HG02870 (cell line): ENCODE results near the gene PICALM.
"Not testable (repeated sequence)": the region's sequence is repeated elsewhere in the genome, so short reads cannot be mapped to it uniquely, and the experiment has no call there.

Source experiments
- ATAC-seq: cut with Tn5 transposase; IDR thresholded peaks from one replicate; pipeline ENCODE4 v1.9.1; 2021; ENCODE audit warnings: mild to moderate bottlenecking, moderate library complexity; ENCODE audit not compliant: unreplicated experiment

PICALM gene

DNA sequence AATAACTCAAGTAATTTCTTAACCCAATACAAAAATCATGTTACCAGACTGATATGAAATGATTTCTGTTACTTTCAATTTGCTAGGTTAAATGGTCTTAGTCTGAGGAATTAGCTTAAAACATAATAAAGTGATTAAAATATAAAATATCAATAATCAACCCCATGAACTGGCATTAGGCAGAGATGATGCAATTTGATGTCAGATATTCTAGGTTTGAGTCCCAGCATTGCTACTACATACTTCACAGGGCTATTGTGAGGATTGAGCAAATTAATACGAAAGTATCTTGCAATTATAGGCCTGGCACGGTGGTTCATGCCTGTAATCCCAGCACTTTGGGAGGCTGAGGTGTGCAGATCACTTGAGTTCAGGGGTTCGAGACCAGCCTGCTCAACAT lies 66.5 kb downstream of the PICALM start:
- ATAC-seq: no peak

DNA sequence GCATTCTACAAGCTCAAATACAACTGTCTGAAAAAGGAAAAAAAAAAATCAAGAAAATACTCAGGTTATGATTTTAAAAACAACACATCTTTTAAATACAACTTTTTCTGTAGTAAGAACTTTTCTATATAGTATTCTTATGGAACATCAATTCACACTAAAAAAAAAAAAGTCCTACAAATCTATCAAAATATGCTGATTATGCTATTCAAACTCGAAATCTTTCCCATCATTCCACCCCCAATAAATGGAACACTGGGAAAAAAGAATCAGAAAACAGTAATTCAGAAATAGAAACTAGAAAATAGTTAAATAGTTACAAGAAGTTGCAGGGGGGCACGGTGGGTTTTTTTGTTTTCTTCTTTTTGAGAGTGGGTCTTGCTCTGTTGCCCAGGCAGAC lies 77.4 kb downstream of the PICALM start:
- ATAC-seq: no peak

DNA sequence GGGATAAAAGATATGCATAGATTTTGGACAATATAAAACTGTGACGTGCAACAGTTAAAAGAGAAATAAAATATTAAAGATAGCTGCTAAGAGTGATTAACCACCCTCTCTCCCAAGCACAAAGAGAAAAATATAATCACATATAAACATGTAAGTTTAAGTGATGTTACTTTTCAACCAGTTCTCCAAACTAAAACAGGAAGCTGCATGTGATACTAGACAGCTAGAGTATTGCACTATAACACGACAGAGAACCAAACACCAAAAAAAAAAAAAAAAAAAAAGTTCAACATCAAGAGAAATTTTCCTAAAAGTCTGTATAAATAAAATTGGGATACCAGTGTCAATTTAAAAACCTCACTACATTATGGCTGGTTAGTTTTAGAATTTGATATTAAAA lies 79.1 kb downstream of the PICALM start:
- ATAC-seq: no peak

DNA sequence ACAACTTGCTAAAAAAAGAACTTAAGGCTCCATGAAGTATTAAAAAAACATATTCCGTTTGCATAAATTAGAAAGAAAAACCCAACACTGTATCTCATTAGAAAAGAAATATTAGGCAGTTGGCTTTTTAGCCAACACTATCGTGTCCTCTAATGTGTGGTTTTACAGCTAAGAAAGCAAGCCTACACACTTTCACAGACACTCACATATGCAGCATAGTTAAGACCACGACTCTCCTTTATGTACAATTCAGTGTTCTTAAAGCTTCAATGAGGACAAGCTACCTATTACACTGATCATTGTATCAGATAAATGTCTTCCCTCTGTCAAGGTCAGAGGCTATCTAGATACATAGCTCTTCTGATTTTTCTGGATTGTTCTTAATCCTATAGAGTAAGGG lies 80.1 kb downstream of the PICALM start:
- ATAC-seq: no peak

DNA sequence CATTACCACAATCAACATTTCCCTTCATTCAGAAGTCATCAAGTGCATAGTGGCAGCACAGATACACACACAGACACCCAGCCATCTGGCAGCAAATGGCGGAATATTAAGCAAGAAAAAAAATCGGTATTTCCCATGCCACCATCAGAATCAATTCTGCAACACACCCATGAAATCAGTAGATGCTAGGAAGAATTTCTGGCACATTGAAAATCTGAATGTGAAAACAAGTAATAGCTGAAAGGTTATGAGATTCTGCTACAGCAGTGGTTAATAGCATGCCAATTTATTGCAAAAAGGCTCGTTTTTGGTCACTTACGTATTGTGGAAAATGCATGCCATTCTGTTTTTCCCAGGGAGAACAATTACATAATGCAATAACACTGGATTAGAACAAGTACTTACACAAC lies 91.1 kb downstream of the PICALM start:
- no peak for ATAC-seq

DNA sequence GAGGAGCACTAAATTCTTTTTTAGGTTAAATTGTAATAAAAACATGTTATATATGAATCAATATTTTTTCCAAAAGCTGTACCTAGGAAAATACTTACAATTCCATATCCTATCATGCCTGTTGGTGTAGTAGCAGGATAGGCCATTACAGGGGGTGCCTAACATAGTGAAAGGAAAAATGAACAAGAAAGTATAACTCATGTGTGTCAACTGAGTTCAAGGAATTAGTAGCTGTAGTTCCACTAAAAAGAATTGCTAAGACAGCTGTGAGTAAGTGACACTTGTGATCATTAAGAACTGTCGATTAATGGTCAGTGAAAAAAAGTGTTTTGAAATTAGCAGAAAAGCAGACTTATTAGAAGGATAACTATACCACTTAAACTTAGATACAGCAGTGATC lies 92.4 kb downstream of the PICALM start:
- no peak for ATAC-seq

DNA sequence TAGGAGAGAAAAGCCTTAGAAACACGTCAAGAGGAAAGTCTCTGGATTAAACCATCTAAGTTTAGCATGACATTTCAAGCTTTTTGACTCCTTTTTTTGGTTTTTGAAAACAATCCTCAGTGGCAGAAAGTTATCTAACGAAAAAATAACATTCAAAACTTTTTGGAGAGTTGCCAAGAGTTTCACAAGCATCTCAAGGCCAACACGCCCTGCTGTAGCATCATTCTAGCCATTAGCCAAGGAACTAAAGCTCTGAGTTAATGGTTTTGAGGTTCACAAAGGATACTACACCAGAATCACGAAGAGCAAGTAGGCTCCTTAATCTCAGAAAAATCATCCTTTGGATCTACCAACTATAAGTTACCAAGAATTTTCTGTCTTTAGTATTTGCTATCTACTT lies 94.8 kb downstream of the PICALM start:
- no peak for ATAC-seq

DNA sequence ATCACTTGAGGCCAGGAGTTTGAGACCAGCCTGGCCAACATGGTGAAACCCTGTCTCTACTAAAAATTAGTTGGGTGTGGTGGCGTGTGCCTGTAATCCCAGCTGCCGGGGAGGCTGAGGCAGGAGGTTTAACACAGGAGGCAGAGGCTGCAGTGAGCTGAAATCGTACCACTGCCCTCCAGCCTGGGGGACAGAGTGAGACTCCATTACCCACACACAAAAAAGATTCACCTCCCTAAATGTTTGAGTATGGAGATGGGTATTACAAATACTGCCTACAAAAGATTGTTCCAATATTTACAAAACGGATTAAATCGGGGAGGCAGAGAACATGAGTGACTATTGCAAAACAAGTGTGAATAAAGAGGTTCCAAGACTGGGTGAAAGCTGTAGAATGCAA lies 98.3 kb downstream of the PICALM start:
- ATAC-seq: no peak

DNA sequence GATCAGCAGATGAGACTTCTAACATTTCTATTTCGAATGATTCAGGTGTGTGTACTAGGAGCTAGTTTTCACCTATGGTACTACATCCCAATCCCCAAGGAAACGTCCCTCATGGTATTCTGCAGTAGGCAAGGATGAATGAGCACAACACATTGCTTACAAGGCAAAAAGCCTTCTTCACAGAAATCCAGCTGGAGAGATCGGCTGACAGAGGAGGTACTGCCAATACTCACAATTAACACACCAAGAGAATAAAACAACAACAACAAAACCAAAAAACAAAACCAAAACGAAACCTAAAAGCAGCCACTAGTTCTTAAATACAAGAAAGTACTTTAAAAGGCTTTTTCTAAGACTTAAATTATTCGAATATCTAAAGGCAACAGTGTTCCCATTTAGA lies 101.4 kb downstream of the PICALM start:
- no peak for ATAC-seq

DNA sequence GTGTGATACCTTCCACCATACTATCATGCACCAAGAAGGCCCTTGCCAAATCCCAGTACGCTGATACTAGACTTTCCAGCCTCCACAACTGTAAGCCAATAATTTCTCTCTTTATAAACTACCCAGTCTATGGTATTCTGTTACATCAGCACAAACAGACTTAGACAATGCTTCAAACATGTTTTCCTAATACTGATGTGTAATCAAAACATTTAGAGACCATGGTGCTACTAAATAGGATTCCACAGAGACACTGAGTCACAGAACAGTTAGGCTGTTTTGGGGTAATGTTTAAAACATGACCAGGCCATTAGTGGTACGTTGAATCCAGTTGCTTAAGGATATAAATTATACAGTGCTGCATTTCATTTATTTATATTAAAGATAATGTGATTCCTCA lies 103.7 kb downstream of the PICALM start:
- no peak for ATAC-seq

DNA sequence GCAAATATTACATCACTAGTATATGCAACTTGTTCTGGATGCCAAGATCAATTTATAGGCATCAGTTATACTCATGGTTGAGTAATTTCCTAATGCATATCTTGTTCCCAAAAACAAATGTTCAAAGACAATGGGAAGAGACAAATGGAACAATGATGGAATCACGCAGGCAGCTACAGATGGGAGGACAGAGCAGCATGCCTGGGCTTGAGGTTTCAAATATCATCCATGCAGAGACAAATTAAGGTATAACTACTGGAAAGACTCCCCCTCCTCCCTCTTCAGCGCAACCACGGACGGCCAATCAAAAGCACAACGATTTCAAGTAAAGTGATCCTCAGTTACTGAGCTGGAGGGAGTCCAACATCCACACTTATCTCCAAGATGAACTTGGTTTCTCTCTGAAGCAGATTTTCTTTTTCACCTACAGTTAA lies 106.9 kb downstream of the PICALM start:
- no peak for ATAC-seq

DNA sequence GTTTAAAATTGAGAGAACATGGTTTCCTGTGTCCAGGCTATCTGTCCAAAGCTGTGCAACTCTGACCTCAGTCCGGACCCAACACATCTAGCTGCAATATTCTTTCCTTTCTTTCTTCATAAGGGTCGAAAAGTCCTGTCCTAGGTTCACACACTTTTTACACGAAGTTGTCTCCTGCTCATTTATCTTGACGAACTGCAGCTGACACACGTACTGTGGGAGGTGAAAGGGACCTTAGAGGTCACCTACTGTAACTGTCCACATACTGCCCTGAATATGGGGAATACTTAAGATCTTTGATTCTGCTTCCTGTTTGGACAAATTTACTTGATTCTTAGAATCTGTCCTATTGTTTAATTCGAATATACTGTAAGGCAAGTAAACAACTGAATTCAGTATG lies 107.8 kb downstream of the PICALM start:
- ATAC-seq: no peak

DNA sequence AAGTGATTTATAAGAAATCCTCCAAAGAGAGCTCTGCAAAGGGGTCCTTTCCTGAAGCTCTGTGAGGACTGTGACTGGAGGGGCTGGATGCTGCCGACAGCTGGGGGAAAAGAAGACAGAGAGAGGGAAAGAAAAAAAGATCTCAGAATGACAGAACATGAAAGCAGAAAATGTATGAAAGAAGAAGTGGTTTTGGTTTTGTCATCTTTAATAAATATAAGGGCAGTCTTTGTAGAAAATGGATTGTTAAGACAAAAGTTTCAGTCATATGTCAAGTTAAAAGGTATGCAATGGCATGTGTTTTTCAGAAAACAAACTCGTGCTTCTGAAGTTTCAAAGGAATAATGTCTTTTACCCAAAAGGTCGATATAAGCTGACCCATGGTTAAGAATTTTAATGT lies 108.2 kb downstream of the PICALM start:
- no peak for ATAC-seq

DNA sequence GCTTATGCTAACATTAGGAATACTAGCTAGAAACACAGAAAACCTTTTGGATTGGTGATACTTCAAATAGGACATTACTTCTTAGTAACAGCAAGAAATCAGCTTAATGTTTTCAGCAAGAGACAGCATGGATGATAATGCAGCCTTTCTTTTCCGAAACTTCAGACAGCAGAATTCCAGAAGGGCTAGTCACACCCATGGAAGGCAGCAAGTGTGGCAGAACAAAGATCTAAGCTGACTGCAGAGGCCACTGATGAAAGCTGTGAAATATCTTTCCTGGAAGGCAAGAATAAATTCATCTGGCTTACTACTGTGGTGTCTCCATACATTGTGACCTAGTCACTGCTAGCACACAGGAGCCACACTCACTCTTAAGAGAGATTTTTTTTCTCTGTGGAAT lies 113.4 kb downstream of the PICALM start:
- ATAC-seq: no peak

DNA sequence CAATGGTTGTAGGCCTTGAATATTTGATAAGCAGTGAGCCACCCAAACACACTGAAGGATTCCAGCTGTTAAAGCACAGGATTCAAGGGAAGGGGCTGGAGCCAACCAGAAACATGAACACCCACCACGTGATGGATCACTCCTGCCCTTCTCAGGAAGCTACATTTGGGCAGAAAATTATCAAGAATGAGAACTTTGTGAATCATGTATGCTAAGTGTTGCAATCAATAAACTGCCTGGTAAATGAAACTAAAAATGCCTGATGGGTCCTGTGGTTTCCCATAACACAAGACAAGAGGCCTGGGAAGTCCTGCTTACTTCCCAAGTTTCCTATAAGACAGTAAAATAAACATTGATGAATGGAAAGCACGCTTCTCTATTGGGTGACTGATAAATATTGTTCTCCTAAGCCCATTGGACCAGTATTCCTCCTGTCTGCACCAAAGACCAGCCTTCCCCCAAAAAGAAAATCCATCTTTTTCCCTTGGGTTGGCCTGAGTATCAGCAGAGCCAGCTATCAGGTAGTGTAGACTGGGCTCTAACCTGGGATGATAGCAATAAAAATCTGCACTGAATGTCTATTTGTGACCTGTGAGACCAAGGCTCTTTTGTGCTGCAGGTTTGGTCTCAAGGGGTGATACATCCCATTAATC lies 115.3 kb downstream of the PICALM start:
- ATAC-seq: no peak

DNA sequence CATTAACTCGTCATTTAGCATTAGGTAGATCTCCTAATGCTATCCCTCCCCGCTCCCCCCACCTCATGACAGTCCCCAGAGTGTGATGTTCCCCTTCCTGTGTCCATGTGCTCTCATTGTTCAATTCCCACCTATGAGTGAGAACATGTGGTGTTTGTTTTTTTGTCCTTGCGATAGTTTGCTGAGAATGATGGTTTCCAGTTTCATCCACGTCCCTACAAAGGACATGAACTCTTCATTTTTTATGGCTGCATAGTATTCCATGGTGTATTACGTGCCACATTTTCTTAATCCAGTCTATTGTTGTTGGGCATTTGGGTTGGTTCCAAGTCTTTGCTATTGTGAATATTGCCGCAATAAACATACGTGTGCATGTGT lies 116.8 kb downstream of the PICALM start:
- not testable (repeated sequence) for ATAC-seq

DNA sequence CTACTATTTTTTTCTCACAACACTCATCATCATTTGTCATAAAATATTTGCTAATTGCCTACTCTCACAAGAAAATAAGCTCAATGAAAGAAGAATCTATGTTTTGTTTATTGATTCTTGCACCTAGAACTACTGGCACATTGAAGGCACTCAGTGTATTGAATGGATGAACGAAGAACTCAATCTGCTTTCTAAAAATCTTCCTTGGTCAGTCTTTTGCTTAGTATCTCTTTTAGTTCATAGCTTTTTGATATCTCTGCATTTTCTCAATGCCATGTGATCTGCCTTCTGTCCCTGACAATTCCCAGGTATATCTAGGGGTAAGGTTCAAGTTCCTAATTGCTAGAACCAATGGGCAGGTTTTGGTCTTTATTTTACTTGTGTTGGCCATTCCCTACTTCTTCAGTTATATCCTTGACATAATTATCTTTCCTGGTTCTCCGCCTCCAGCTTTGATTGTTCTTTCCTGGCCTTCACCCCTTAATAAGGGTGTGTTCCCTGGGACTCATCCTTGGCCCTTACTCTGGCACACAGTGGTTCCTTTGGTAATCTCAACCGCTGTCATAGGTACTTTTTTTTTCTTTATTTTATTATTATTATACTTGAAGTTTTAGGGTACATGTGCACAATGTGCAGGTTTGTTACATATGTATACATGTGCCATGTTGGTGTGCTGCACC lies 117.3 kb downstream of the PICALM start:
- no peak for ATAC-seq

DNA sequence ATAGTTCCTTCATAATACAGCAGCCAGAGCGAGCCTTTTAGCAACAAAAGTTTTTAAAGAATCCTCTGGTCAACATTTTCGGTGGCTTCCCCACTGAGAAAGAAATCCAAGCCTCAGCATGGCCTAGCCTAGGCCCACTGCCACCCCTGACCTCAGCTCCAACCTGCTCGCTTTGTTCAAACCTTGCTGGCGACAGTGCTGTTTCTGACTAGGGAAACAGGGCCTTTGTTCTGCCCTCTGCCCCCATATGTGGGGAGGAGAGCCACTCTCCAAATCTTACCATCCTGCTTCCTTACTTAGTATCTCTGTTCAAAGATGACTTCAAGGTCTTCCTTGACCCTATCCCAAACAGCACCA lies 117.9 kb downstream of the PICALM start:
- ATAC-seq: no peak

DNA sequence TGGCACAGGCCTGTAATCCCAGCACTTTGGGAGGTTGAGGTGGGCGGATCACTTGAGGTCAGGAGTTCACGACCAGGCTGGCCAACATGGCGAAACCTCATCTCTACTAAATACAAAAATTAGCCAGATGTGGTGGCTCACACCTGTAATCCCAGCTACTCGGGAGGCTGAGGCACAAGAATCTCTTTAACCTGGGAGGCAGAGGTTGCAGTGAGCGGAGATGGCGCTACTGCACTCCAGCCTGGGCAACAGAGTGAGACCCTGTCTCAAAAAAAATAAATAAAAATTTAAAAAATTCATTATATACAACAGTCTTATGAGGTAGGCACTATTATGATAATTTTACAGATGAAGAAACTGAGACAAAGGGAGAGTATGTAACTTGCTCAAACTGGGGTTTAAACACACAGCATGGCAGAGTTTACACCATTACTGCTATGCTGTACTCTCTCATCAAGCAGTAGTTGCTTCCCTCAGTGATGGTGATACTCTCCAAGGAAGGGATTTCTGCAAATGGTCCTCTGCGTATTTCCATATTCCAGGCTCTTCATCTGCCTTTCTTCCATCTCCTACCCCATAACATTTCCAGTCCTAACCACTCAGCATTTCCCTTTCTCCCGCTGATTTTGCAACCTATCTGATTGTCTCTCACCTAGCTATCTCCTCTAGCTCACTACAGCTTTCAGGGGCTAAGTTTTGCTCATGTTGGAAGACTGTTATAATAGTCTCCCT lies 118.4 kb downstream of the PICALM start:
- no peak for ATAC-seq

DNA sequence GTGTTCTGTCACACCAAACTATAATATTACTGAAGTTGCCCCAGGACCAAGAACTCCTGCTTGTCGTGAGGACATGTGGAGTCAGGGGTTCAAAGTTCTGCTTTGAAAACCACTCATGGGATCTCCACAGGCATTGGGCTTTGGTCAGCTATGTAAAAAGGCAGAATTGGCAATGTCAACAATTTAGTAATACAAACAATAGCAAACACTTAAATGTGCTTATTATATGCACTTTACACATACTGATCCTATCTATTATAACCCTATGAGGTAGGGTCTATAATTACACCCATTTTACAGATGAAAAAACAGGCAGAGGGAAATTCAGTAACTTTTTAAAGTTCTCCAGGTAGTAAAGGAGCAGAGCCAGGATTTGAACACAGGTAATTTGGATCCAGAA lies 119.1 kb downstream of the PICALM start:
- no peak for ATAC-seq

DNA sequence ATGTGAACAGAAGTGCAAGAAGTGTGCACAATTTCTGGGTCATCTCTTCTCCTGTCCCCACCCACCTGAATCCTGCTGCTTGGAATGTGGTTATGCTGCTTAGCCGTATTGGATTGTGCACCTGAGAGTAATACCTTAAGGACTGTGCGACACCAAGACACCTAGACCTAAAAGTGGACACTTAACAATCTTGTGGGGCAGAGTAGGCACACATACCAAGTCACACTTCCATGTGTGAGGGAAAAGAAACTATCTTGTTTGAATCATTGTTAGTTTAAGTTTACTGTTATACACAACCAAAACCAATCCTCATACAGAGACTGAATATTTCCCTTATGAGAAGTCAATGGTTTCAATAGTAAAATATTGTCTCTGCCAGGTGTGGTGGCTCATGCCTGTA lies 120.0 kb downstream of the PICALM start:
- ATAC-seq: peak; percentile 44
